Measurements from ENCODE around the gene RANBP17.

DNA sequence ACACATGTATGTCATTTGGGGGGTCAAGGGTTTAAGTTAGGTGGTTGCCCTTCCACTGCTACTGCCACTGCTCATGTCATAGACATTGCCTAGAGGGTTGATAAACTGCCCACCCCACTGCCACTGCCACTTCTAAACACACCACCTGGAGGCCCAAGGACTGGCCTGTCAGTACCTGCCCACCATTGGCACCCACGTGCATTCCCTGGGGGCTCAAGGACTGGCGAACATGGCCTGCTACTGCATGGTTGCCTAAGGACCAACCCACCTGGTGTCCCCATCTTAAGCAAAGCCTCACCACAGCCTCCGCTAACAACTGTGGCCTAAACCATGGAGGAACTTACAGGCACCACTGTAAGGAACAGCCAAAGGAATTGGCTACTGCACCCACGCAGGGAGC lies 261.6 kb downstream of the RANBP17 start:
- no peak for TF ChIP-seq POLR2AphosphoS5 (IDR thresholded peaks at IDR 0.05)
- TF ChIP-seq, protein P1, sequence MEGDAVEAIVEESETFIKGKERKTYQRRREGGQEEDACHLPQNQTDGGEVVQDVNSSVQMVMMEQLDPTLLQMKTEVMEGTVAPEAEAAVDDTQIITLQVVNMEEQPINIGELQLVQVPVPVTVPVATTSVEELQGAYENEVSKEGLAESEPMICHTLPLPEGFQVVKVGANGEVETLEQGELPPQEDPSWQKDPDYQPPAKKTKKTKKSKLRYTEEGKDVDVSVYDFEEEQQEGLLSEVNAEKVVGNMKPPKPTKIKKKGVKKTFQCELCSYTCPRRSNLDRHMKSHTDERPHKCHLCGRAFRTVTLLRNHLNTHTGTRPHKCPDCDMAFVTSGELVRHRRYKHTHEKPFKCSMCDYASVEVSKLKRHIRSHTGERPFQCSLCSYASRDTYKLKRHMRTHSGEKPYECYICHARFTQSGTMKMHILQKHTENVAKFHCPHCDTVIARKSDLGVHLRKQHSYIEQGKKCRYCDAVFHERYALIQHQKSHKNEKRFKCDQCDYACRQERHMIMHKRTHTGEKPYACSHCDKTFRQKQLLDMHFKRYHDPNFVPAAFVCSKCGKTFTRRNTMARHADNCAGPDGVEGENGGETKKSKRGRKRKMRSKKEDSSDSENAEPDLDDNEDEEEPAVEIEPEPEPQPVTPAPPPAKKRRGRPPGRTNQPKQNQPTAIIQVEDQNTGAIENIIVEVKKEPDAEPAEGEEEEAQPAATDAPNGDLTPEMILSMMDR (IDR thresholded peaks at IDR 0.05), result no peak
- no peak for TF ChIP-seq EP300 (IDR thresholded peaks at IDR 0.05)
- TF ChIP-seq POLR2A (IDR thresholded peaks at IDR 0.05), result no peak
